Measurements from ENCODE around the gene WWOX.

- TF ChIP-seq CTCF (IDR thresholded peaks at IDR 0.05; ENCODE audit: borderline replicate concordance, extremely low read depth, low read length, poor library complexity, severe bottlenecking) = no peak
- no peak for TF ChIP-seq EZH2 (IDR thresholded peaks at IDR 0.05; ENCODE audit: borderline replicate concordance, low read depth, low read length, severe bottlenecking)
These were observed 462.7 kb downstream of the WWOX start for GRCh38 chr16:78562111-78562510.
